HG03558 (cell line): ENCODE measurements around the gene MAP7D2.
"Not testable (repeated sequence)": the region's sequence is repeated elsewhere in the genome, so short reads cannot be mapped to it uniquely, and the experiment has no call there.

Source experiments
- ATAC-seq: cut with Tn5 transposase; IDR thresholded peaks from one replicate; pipeline ENCODE4 v1.9.1; 2021; ENCODE audit warnings: moderate number of reproducible peaks; ENCODE audit not compliant: unreplicated experiment; ENCODE audit errors: extremely low read depth

The MAP7D2 gene

GRCh38 chrX:20116577-20117240, at the start of gene MAP7D2:
Gene MAP7D2, minus strand, starts transcription at chrX:20116907. Its CDS starts 28 bp downstream, at chrX:20116879.
- no peak for ATAC-seq

- ATAC-seq = not testable (repeated sequence)
Measured at GRCh38 chrX:20162516-20162915, 45.8 kb upstream of the MAP7D2 start.

GRCh38 chrX:20159797-20160385, 43.2 kb upstream of the MAP7D2 start:
- ATAC-seq = no peak

- ATAC-seq = no peak
Measured at GRCh38 chrX:20151689-20152088, 35.0 kb upstream of the MAP7D2 start.

GRCh38 chrX:20149326-20149725, 32.6 kb upstream of the MAP7D2 start:
- ATAC-seq = no peak

- ATAC-seq = no peak
Measured at GRCh38 chrX:20147561-20147960, 30.9 kb upstream of the MAP7D2 start.

GRCh38 chrX:20144491-20144890, 27.8 kb upstream of the MAP7D2 start:
- no peak for ATAC-seq

GRCh38 chrX:20143561-20143960, 26.9 kb upstream of the MAP7D2 start:
- ATAC-seq = no peak

GRCh38 chrX:20143111-20143510, 26.4 kb upstream of the MAP7D2 start:
- no peak for ATAC-seq

GRCh38 chrX:20141281-20142220, 24.8 kb upstream of the MAP7D2 start, which contains the start of gene EIF1AX:
Gene EIF1AX, minus strand, starts transcription at chrX:20141838. Its CDS starts 198 bp downstream, at chrX:20141640.
- ATAC-seq = peak; percentile 99

GRCh38 chrX:20140420-20140819, 23.7 kb upstream of the MAP7D2 start:
- no peak for ATAC-seq

- no peak for ATAC-seq
Measured at GRCh38 chrX:20139966-20140365, 23.3 kb upstream of the MAP7D2 start.

- no peak for ATAC-seq
Measured at GRCh38 chrX:20135944-20136343, 19.2 kb upstream of the MAP7D2 start.

GRCh38 chrX:20132666-20133065, 16.0 kb upstream of the MAP7D2 start:
- no peak for ATAC-seq

GRCh38 chrX:20130357-20130756, 13.7 kb upstream of the MAP7D2 start:
- ATAC-seq = no peak

- ATAC-seq = no peak
Measured at GRCh38 chrX:20129547-20129946, 12.8 kb upstream of the MAP7D2 start.

GRCh38 chrX:20128670-20129069, 12.0 kb upstream of the MAP7D2 start:
- ATAC-seq = no peak

- not testable (repeated sequence) for ATAC-seq
Measured at GRCh38 chrX:20127440-20127839, 10.7 kb upstream of the MAP7D2 start.

GRCh38 chrX:20126833-20127232, 10.1 kb upstream of the MAP7D2 start:
- not testable (repeated sequence) for ATAC-seq

GRCh38 chrX:20124964-20125363, 8.3 kb upstream of the MAP7D2 start:
- ATAC-seq = no peak
